GM12865 (cell line): ENCODE data around the gene MYT1.

Experiments used
- DNase-seq: peaks from one replicate; pipeline ENCODE4 v3.0.0; 2010; ENCODE audit warnings: low read depth
- H3K4me3 ChIP-seq: 2 replicates; pipeline ENCODE4 v1.5.1; 2011; ENCODE audit warnings: mild to moderate bottlenecking, low read depth, low read length, control low read depth
- CTCF ChIP-seq: IDR thresholded peaks from 2 replicates; pipeline ENCODE4 v1.5.1; 2011; ENCODE audit warnings: low read length, control low read depth, low read depth, inconsistent platforms; ENCODE audit not compliant: insufficient read depth; ENCODE audit errors: missing control alignments

The MYT1 gene

GRCh38 chr20:64212755-64213154, 48.5 kb downstream of the MYT1 start:
- DNase-seq = no peak
- TF ChIP-seq CTCF = no peak
- no peak overlapping the region for H3K4me3 ChIP-seq

GRCh38 chr20:64214113-64214512, 49.9 kb downstream of the MYT1 start:
- TF ChIP-seq CTCF = no peak
- H3K4me3 ChIP-seq = no peak overlapping the region
- no peak for DNase-seq

- H3K4me3 ChIP-seq = no peak overlapping the region
- DNase-seq = no peak
- no peak for TF ChIP-seq CTCF
Observed at GRCh38 chr20:64214952-64215351, 50.7 kb downstream of the MYT1 start.

- no peak for DNase-seq
- no peak overlapping the region for H3K4me3 ChIP-seq
- no peak for TF ChIP-seq CTCF
Observed at GRCh38 chr20:64216036-64216435, 51.8 kb downstream of the MYT1 start.

- H3K4me3 ChIP-seq = no peak overlapping the region
- no peak for TF ChIP-seq CTCF
- no peak for DNase-seq
Observed at GRCh38 chr20:64216910-64217309, 52.7 kb downstream of the MYT1 start.

- no peak overlapping the region for H3K4me3 ChIP-seq
- no peak for DNase-seq
- TF ChIP-seq CTCF = no peak
Observed at GRCh38 chr20:64217539-64218221, 53.4 kb downstream of the MYT1 start.

GRCh38 chr20:64219202-64219601, 55.0 kb downstream of the MYT1 start:
- no peak for TF ChIP-seq CTCF
- no peak overlapping the region for H3K4me3 ChIP-seq
- no peak for DNase-seq
